PC-9 (cell line): ENCODE measurements around the gene KLK6. TPM values are rescaled to one million over a fixed set of nuclear protein-coding genes. Genes with fewer than 3 reads are reported as not detected.
A peak's percentile ranks its signal among the peaks of the same experiment; 100 is the strongest.

Source experiments
- BruUV-seq: library from RNA; stranded (reverse); fragments of 400-500 nt; replicated peaks from 2 replicates; lab custom pipeline; 2021; lab: Mats Ljungman, UMichigan
- CTCF ChIA-PET: fragments of 300-600 bp; sonication (Branson Sonifier 250); formaldehyde crosslinking; loops from one replicate; lab custom pipeline; 2022; ENCODE audit warnings: antibody characterized with exemption; lab: Charles Lee
- POLR2A ChIA-PET: fragments of 300-600 bp; sonication (Branson Sonifier 250); formaldehyde crosslinking; loops from one replicate; lab custom pipeline; 2022; ENCODE audit warnings: antibody characterized with exemption; ENCODE audit not compliant: unreplicated experiment; lab: Charles Lee
- DNase-seq, 2 experiments: peaks; one replicate each; pipeline versions ENCODE4 v3.0.0 to v3.0.0-alpha.2; 2015 to 2022; ENCODE audit warnings: mixed read lengths in 1 of 2
- H2AFZ ChIP-seq: fragments of 200-600 bp; sonication (generic); 2 replicates; pipeline ENCODE4 v1.8.1; 2017; ENCODE audit warnings: antibody characterized with exemption
- H3F3A ChIP-seq: fragments of 200-600 bp; sonication (generic); 2 replicates; pipeline ENCODE4 v1.8.1; 2017; ENCODE audit warnings: antibody characterized with exemption, mild to moderate bottlenecking, low read depth; ENCODE audit not compliant: insufficient read depth
- H3K27ac ChIP-seq: fragments of 200-600 bp; sonication (generic); 2 replicates; pipeline ENCODE4 v1.6.1; 2016; ENCODE audit warnings: mixed run types
- H3K27me3 ChIP-seq: fragments of 200-600 bp; sonication (generic); 2 replicates; pipeline ENCODE4 v1.6.1; 2016; ENCODE audit warnings: low read depth, mixed run types; ENCODE audit not compliant: insufficient read depth
- H3K36me3 ChIP-seq: fragments of 200-600 bp; sonication (generic); 2 replicates; pipeline ENCODE4 v1.6.1; 2016; ENCODE audit warnings: low read depth, mixed run types
- H3K4me1 ChIP-seq: fragments of 200-600 bp; sonication (generic); replicated peaks from 2 replicates; pipeline ENCODE4 v1.6.1; 2016; ENCODE audit warnings: mixed run types; ENCODE audit not compliant: insufficient read depth
- H3K4me2 ChIP-seq: fragments of 200-600 bp; sonication (generic); 2 replicates; pipeline ENCODE4 v1.6.1; 2017; ENCODE audit warnings: mixed run types
- H3K4me3 ChIP-seq: fragments of 200-600 bp; sonication (generic); 2 replicates; pipeline ENCODE4 v1.6.1; 2016; ENCODE audit warnings: mixed run types
- H3K79me2 ChIP-seq: fragments of 200-600 bp; sonication (generic); 2 replicates; pipeline ENCODE4 v1.6.1; 2017; ENCODE audit warnings: low read depth, mixed run types
- H3K9me2 ChIP-seq: fragments of 200-600 bp; sonication (generic); 2 replicates; pipeline ENCODE4 v1.8.1; 2017; ENCODE audit warnings: mild to moderate bottlenecking; ENCODE audit not compliant: insufficient read depth
- H3K9me3 ChIP-seq: fragments of 200-600 bp; sonication (generic); 2 replicates; pipeline ENCODE4 v1.8.1; 2016; ENCODE audit warnings: low read depth; ENCODE audit not compliant: insufficient read depth
- H4K20me1 ChIP-seq: fragments of 200-600 bp; sonication (generic); 2 replicates; pipeline ENCODE4 v1.8.1; 2017; ENCODE audit not compliant: insufficient read depth
- CTCF ChIP-seq: fragments of 200-600 bp; sonication (generic); conservative IDR thresholded peaks from 2 replicates; pipeline ENCODE4 v1.6.1; 2017; ENCODE audit warnings: mixed run types, antibody characterized with exemption, mild to moderate bottlenecking, moderate library complexity
- EZH2 ChIP-seq: fragments of 200-600 bp; sonication (generic); IDR thresholded peaks from 2 replicates; pipeline ENCODE4 v1.8.0; 2017; ENCODE audit warnings: antibody characterized with exemption, low read depth
- intact Hi-C: fragments of 100-400 bp; cut with micrococcal nuclease; formaldehyde crosslinking; loops from one replicate; pipeline ENCODE4 v1.10.0; 2022; ENCODE audit not compliant: unreplicated experiment
- total RNA-seq: library from RNA; stranded (reverse); gene quantifications from 2 replicates; pipeline ENCODE4 v1.2.3, GENCODE V29; 2021

KLK6 gene
- total RNA-seq, 1 experiment from 2014 or later: 490 TPM

GRCh38 chr19:51005248-51005647, 35.9 kb upstream of the KLK6 start:
- ChIA-PET CTCF (no interaction called here), POLR2A (no interaction called here)
- H3K9me3 ChIP-seq: no peaks in the 10 kb centered on the region
- H3K4me3 ChIP-seq: no peak overlapping the region
- H3K27ac ChIP-seq: no peak overlapping the region
- no peak overlapping the region for H2AFZ ChIP-seq
- H3K27me3 ChIP-seq: no peaks in the 10 kb centered on the region
- H3K9me2 ChIP-seq: no peaks in the 10 kb centered on the region
- peaks cover 23% of the 10 kb centered on the region; the same call in 1 of the 2 replicates for H3F3A ChIP-seq
- no peaks in the 10 kb centered on the region for H3K36me3 ChIP-seq
- no peak overlapping the region for H3K4me2 ChIP-seq
- peaks cover 7% of the 10 kb centered on the region for H3K79me2 ChIP-seq
- no peak for DNase-seq
- no TSS peak for BruUV-seq
- intact Hi-C loops: no loop called here
- peaks cover 14% of the 10 kb centered on the region for H3K4me1 ChIP-seq
- TF ChIP-seq EZH2 (no peak), CTCF (no peak)
- H4K20me1 ChIP-seq: no peaks in the 10 kb centered on the region

GRCh38 chr19:51003316-51003715, 33.9 kb upstream of the KLK6 start:
- Histone ChIP-seq H3K27ac (no peak overlapping the region), H3F3A (peaks cover 19% of the 10 kb centered on the region; the same call in 1 of the 2 replicates), H4K20me1 (no peaks in the 10 kb centered on the region), H3K4me3 (no peak overlapping the region), H3K4me1 (peaks cover 8% of the 10 kb centered on the region), H3K4me2 (no peak overlapping the region), H3K36me3 (peaks cover 5% of the 10 kb centered on the region; the same call in 1 of the 2 replicates), H2AFZ (no peak overlapping the region), H3K9me3 (no peaks in the 10 kb centered on the region), H3K79me2 (peaks cover 23% of the 10 kb centered on the region), H3K9me2 (no peaks in the 10 kb centered on the region), H3K27me3 (no peaks in the 10 kb centered on the region)
- no peak for DNase-seq
- intact Hi-C loops: no loop called here
- TF ChIP-seq EZH2: no peak
- TF ChIP-seq CTCF: no peak
- CTCF ChIA-PET: no interaction called here
- POLR2A ChIA-PET: no interaction called here
- no TSS peak for BruUV-seq

GRCh38 chr19:51002542-51003311, 33.3 kb upstream of the KLK6 start:
- Histone ChIP-seq H3K4me2 (peak overlapping the region; percentile 93), H3F3A (peaks cover 19% of the 10 kb centered on the region; the same call in 1 of the 2 replicates), H3K9me2 (no peaks in the 10 kb centered on the region), H4K20me1 (no peaks in the 10 kb centered on the region), H3K27ac (peak overlapping the region; percentile 66), H3K36me3 (peaks cover 7% of the 10 kb centered on the region; the same call in 1 of the 2 replicates), H3K4me1 (peaks cover 8% of the 10 kb centered on the region), H3K4me3 (peak overlapping the region; percentile 64), H2AFZ (peak overlapping the region; percentile 77), H3K27me3 (no peaks in the 10 kb centered on the region), H3K9me3 (no peaks in the 10 kb centered on the region), H3K79me2 (peaks cover 26% of the 10 kb centered on the region)
- intact Hi-C loops: loop anchor here (1.0 kb wide), 2 partner anchors 51 to 72 kb away; no protein-coding TSS in a partner anchor
- CTCF ChIA-PET: interaction anchor here (0.5 to 2.6 kb wide), 6 partner anchors 14 to 617 kb away, joined by 3 to 20 read pairs (median 4); no protein-coding TSS in a partner anchor
- TF ChIP-seq EZH2 (no peak), CTCF (no peak)
- no TSS peak for BruUV-seq
- POLR2A ChIA-PET: interaction anchor here (0.5 to 2.1 kb wide), 17 partner anchors 8 to 492 kb away, joined by 3 to 19 read pairs (median 5); partner anchors contain the start of genes JOSD2, KLK5 and KLK6
- peak; percentile 94 to 98 for DNase-seq
